Stimulated activated CD4-positive, alpha-beta T cell treated with anti-CD3 and anti-CD28 coated beads, Interleukin-15, amount 100 ng/mL, for 1 hour (primary cell): Measurements from ENCODE around the gene UVSSA.
"Not testable (repeated sequence)": the region's sequence is repeated elsewhere in the genome, so short reads cannot be mapped to it uniquely, and the experiment has no call there.

ENCODE experiments used
- DNase-seq, 2 donors: peaks; one replicate each; pipeline ENCODE4 v3.0.0-alpha.2; 2020; ENCODE audit warnings: low read depth in 1 of 2, low spot score in 1 of 2

Gene UVSSA

GRCh38 chr4:1315836-1316536 is 31.0 kb upstream of the UVSSA start:
- no peak for DNase-seq

- no peak for DNase-seq
Measured at GRCh38 chr4:1316537-1317168, 30.4 kb upstream of the UVSSA start.

GRCh38 chr4:1317177-1318045 is 29.6 kb upstream of the UVSSA start:
- DNase-seq: no peak

- DNase-seq: no peak
Measured at GRCh38 chr4:1318046-1318375, 29.0 kb upstream of the UVSSA start.

- DNase-seq: no peak
Measured at GRCh38 chr4:1318488-1319213, 28.4 kb upstream of the UVSSA start.

GRCh38 chr4:1321486-1321885 is 25.5 kb upstream of the UVSSA start:
- no peak for DNase-seq

- no peak for DNase-seq
Measured at GRCh38 chr4:1321946-1322650, 24.9 kb upstream of the UVSSA start.

GRCh38 chr4:1323280-1323634 is 23.8 kb upstream of the UVSSA start:
- no peak for DNase-seq

- no peak for DNase-seq
Measured at GRCh38 chr4:1323635-1324442, 23.2 kb upstream of the UVSSA start.

GRCh38 chr4:1324443-1325175 is 22.4 kb upstream of the UVSSA start:
- DNase-seq: not testable (repeated sequence)

- DNase-seq: no peak
Measured at GRCh38 chr4:1325176-1325480, 21.9 kb upstream of the UVSSA start.

- no peak for DNase-seq
Measured at GRCh38 chr4:1325681-1326635, 21.1 kb upstream of the UVSSA start.

- DNase-seq: no peak
Measured at GRCh38 chr4:1326751-1327525, 20.1 kb upstream of the UVSSA start.

GRCh38 chr4:1327526-1328266 is 19.3 kb upstream of the UVSSA start:
- DNase-seq: no peak

- no peak for DNase-seq
Measured at GRCh38 chr4:1328267-1329155, 18.5 kb upstream of the UVSSA start.
